ENCODE measurements around the gene LIX1.

The LIX1 gene

DNA sequence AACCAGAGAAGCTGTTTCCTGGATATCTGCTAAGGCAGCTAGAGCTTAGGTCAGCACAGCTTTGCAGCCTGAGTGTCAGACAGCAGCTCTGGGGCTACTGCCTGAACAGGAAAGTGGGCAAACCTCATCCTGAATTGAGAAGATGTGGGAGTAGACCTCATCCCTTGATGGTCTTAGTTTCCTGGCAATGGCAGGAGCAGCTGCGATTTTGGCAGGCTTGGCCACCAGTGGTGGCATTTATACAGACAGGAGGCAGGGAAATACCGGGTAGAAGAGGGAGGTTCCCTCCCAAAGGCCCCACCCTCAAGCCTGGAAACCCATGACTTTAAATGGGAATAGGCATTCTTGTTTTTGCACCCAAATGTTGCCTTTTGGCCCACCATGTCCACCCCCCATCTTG lies 69.7 kb downstream of the LIX1 start:
- FAIRE-seq = no peak

DNA sequence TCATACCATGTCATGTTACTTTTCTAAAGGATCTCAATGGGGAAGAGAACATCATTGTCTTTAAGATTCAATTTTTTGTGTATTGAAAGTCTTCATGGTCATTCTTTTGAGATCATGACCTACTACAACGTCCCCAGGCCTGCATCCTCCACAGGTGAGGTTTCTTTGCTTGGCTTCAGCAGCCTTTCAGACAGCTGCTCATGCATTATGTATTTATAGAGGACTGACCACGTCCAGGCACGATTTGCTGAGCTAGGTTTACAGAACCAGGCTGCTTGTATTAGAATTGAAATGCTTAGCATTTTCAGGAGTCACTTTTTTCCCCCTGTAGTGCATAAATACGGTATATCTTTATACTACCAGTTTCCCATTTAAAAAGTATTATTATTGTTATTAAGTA lies 70.4 kb downstream of the LIX1 start:
- no peak for FAIRE-seq

DNA sequence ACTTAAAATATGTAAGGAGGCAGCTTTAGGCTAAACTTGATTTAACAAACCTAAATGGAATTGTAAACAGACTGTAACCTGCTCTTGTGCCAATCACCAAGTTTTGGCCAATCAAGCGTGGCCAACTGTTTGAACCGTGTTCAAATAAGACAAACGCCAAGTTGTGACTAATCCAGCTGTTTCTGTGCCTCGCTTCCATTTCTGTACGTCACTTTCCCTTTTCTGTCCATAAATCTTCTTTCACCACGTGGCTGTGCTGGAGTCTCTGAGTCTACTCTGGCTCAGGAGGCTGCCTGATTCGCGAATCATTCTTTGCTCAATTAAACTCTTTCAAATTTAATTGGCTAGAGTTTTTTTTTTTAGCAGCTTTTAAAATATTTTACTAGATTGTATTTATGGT lies 71.3 kb downstream of the LIX1 start:
- no peak for FAIRE-seq

DNA sequence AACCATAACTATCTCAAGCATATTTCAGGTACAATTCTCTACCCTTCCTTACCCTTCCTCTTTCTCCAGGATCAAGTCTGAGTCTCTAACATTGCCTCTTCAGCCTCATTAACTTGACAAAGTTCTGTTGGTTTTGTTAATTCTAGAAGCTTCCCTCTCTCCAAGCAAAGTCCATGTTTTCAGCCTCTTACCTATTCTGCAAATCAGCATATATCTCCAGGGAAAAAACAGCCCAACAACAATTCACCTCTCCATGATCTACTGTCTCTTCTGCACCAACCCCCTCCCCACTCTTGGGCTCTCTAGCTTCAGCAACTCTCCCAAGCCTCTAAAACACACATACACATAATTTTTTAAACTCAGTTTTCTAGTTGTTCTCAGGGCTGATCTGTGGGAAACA lies 72.2 kb downstream of the LIX1 start:
- FAIRE-seq = no peak

DNA sequence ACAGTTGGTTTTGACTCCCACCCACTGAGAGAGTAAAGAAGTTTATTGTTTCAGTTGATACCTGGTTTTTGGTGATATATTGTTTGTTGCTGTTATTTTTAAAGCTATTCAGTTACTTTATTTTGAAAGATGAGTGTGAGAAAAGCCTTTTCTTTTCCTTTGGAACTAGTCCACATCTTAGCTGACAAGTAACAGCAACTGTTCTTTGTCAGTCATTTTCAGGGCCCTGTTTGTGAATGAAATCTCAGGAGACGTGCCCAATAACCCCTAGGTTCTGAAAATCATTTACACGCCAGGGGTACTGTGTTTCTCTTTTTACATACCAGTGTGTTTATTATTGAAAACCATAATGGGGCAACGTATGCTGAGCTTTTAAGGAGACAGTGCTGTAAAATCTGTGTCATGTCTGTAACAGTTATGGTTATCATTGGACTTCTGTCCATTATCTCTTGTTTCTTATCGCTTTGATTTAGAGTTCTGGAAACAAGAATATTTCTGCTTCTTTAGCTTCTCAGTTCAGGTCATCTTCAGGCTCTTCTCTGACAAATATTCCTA lies 75.0 kb downstream of the LIX1 start:
- FAIRE-seq = no peak

DNA sequence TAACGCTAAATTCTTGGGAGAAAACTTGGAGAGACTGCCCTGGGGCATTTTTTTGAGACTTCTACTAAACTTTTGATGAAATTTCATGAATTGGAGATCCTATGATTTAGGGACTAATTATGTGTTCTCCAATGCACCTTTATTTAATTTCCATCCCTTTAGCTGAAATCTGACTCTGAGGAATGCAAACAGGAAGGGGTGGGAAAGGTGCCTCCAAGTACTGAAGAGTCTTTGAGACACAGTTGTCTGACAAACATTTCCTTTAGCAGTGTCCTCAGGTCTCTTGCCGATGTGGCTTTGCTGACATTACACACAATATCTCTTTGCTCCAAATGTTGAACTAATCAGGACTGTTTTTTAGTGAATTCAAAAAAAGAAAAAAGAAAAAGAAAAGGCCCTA lies 76.9 kb downstream of the LIX1 start:
- no peak for FAIRE-seq

DNA sequence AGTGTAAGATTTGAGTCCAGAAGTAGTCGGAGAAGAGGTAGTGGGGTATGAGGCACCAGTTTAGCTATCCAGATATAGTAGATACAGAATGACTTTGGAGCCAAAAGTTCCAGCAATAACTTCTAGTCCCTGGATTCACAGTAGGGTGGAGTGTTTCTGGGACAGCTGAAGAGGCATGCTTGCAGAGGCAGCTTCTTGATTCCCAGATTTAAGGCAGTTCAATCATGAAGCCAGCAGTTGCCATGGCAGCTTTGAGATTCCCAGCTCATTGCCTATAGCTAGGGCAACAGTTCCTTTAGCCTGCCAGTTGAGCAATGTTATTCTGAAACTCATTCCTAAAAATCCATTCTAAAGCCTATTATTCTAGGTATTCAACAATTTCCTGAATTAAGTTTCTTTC lies 79.2 kb downstream of the LIX1 start:
- no peak for FAIRE-seq

DNA sequence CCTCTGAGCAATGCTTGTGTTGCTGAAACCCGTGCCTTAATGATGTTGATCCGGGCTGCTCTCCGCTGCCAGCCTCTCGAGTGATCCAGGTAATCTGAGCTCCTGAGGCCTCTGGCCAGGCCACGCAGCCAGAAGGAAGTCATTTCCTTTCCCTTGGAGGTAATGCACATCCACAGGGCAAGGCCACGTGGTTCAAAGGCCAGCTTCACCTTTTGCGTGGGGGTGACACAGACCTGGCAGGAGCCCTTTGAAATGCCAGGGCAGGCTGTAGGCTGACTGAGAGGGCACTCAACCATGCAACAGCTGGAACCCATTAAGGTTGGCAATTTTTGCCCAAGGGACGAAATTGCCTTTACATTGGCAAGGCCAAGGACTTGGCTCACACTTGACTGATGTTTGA lies 80.4 kb downstream of the LIX1 start:
- no peak for FAIRE-seq

DNA sequence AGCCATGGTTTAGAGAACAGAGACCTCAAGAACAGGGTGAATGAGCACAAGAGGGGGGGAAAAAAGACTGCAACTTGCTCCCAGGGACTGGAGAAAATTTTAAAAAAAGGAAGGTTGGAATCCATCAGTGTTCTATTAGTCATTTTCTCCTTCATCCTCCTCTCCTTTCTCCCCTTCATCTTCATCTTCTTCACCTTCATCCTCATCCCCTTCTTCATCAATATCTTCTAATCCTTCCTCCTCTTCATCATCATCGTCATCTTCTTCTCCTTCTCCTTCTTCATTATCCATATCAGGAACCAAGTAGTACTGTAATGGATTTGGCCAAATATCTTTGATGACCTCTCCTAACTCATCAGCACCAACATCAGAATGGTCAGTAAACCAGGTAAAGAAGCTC lies 86.1 kb downstream of the LIX1 start:
- no peak for FAIRE-seq

DNA sequence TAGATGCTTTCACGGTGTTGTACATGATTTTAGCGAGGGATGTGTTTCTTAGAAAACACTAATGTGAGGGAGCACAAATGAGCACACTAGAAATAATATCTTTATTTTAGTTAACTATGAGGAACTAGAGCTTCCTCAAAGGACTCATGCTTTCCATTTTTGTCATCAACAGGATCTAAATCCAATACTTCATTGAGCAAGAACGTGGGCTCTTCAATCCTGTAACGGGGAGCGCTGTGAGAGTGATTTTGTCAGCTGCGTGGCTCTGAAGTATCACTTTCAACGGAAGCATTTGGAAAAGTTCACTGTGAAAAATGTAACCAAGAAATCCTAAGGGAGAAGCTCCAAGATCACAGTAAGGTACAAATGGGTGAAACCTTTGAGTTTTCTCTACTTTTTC lies 93.2 kb downstream of the LIX1 start:
- no peak for FAIRE-seq

DNA sequence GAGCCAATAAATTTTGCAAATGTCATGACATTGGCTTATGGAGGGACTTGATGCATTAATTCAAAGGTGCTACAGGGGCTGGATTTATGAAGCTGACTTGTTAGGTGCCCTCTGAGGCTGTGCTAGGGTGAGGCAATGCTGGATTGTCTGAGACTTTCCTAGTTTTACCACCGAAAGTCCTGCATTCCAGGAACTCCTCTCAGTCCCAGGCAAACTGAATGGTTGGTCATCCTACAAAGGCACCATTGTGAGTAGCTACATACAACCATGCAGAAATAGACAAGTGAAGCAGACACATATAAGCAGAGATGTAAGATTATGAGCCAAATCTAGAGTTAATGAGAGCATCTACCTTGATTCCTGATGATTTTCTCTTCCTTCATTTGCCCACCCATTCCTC lies 95.3 kb downstream of the LIX1 start:
- no peak for FAIRE-seq

DNA sequence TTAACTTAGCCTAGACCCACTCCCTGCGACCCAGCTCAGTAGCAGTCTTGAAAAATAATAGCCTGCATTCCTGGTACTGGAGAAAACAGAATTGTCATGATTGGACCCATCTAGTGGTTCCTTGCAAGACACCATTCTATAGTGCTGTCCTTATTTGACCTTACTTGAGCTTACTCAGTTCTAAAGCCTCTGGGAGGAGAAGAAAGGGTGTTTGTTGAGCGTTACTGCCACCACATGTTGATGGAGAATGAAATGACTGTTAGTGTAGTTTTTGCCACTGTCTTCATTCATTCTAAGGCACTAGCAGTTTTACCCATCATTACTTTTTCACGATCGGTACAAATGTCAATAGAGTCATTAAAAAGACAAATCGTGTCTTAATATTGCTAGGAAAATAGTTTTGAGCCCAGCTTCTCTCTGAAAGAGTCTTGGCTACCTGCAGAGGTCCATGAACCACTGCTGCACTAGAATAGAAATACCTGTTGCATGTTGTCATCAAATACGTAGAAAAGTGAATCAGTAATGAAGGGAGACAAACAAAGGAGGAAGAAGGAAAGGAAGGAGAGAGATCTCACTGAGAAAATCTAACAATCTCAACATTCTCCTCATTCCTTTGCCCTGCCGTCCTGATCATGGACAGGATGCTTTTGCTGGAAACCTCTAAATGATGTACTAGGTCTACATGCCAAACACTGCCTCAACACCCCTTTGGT lies 96.0 kb downstream of the LIX1 start:
- FAIRE-seq = no peak

DNA sequence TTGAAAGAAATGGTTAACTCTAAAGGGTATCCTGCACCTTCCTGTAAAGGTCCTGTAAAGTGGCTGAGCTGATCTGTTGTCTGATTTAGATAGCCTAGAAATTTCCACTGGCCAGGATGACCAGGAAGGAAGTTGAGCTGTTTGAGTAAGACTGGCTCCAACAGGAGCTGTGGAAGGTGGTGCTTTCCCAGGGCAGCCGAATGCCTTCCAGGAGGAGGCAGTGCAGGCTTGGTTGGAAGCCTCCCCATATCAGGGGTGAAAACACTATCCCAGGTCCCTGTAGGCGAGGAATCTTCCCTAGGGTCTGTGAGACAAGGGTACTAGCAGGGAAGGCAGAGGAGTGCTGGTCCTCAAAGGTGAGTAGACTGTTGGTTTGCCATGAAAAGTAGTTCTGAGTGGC lies 98.4 kb downstream of the LIX1 start:
- no peak for FAIRE-seq

DNA sequence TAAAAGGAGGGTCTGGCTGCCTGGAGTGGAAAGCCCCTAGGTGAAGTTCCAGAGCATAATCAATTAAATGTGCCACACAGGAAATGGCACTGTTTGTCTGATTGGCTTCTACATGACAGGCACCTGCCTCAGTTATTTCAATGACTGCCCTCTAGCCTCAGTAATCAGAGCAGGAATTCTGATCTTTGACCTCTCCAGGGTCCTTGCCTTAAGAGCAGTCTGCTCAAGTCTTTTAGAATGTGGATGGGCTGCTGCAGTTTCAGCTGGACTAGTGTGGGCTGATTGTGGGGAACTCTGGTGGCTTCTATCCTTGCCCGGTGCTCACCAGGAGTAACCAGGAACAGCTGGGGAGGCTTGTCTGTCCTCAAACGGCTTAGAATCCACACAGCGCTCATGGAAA lies 98.9 kb downstream of the LIX1 start:
- FAIRE-seq = no peak

DNA sequence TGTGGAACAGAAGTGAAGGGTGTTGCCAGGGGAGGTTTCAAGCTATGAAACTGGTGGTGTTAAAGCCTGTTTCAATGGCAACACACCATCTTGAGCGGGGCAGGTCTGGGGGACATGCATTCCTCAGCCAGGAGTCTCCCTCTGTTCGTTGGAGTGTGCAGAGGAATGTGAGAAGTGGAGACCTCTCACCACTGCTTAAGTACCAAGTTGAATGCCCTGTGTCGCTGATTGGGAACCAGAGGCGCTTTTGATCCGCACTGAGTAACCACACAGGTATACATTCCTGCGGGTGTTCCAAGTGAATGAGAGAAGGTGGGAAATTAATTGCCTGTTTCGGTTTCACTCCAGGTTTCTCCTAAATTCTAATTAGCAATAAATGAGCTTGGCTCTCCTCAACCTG lies 99.4 kb downstream of the LIX1 start:
- no peak for FAIRE-seq

Measured in A204.1 (cell line).